DMS 273 (cell line): Measurements from ENCODE around the gene AMHR2.
"Not testable (repeated sequence)": the region's sequence is repeated elsewhere in the genome, so short reads cannot be mapped to it uniquely, and the experiment has no call there.

Experiments
- DNase-seq: peaks from one replicate; lab custom pipeline; 2025; ENCODE audit not compliant: unreplicated experiment; lab: John Stamatoyannopoulos, UW

The AMHR2 gene

DNA sequence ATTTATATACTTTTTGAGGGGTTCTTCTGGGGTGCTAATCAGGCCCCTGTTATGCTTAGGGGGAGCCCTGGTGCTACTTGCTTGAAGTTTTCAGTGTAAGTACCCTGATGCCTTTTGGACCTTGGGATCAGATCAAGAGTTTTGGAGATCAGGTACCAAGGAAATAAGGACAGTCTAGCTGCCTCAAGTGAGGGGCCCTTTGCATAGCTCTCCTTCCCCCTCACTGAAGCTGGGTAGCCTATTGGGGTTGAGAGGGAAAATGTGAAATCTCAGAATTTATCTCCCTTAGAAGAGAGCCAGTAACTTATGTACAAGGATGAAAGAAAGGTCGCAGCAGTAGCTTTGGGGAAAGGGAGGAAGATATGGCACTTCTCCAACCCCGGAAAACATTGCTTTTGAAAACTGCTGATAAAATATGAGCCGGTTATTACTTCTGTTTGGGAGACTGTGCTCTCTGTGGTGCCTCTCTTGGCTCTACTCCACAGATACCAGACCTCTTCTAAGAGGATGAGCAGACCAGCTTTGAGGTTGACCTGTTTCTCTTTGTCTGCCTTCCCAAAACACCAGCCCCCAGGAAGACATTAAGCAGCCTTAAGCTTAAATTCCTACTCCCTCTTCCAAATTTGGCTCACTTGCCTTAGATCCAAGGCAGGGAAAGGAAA lies 8.8 kb upstream of the AMHR2 start:
- DNase-seq, result no peak

DNA sequence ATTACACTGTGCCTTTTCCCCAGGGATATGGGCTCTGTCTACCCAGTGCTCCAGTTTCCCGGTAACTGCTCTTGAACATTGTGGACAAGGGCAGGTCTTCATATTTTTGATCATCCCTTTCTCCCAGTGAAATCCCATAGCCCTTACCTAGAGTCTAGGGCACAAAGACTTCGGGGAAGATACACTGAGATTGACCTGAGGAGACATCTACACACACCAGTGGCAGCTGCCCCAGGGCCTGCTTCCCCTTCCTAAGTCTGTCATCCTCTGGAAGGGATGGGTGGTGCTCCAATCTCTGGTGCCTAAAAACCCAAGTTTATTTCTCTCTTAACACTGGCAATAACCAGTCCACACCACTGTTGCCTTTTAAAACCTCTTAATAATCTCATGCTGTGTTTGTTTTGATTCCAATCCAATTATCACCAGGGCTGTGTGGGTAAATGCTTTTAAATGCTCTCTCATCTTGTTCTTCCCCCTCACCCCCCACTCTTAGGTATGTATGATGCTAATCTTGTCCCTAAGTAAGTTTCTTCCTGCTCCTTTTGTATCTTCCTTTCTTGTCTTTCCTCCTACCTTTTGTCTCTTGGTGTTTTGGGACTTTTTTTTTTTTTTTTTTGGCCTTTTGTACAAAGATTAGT lies 7.8 kb upstream of the AMHR2 start:
- not testable (repeated sequence) for DNase-seq

DNA sequence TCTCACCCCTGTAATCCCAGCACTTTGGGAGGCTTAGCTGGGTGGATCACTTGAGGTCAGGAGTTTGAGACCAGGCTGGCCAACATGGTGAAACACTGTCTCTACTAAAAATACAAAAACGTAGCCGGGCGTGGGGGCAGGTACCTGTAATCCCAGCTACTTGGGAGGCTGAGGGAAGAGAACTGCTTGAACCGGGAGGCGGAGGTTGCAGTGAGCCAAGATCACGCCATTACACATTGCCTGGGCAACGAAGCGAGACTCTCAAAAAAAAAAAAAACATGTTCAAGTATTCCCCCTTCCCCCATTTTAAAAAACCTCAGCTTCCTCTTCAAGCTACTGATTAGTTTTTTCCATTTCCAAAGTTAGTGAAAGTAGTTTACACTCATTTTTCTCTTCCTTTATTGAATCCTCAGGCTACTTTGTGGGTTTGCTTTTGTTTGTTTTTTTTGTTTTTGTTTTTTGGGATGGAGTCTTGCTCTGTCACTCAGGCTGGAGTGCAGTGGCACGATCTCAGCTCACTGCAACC lies 6.3 kb upstream of the AMHR2 start:
- DNase-seq, result not testable (repeated sequence)

DNA sequence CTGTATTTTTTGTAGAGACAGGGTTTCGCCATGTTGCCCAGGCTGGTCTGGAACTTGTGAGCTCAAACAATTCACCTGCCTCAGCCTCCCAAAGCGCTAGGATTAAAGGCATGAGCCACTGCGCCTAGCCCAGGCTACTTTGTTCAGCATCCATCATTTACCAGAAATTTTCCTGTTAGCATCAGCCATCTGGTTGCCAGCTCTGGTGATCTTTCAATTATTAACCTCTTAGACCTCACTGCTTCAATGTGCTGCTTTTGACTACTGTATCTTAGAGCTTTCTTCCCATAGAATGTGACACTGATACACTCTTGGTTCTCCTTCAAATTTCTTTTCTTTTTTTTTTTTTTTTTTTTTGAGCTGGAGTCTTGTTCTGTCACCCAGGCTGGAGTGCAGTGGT lies 5.4 kb upstream of the AMHR2 start:
- no peak for DNase-seq

DNA sequence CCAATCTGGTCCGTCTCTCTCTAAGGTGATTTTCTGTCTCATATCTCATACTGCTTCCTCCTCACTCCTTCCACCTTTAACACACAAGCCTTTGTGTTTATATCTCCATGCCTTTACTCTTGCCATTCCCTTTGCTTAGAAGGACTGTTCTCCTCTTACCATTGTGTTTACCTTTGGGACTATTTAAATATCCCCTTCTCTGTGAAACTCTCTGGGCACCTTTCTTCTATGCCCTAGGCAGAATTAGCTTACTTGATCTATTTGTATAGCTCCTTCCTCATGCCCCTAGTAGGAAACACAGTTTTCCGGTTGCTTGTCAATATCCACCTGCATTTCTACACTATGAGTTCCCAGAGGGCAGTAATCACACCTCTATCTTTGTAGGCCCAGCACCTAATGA lies 3.9 kb upstream of the AMHR2 start:
- DNase-seq, result no peak

DNA sequence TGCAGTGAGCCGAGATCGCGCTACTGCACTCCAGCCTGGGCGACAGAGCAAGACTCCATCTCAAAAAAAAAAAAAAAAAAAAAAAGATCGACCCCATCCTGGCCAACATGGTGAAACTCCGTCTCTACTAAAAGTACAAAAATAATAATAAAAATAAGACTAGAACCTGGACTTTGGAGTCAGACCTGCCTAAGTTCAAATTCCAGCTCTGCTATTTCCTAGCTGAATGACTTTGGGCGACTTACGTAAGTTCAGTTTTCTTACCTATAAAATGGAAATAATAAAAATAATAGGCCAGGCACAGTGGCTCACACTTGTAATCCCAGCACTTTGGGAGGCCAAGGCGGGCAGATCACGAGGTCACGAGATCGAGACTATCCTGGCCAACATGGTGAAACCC lies 1.4 kb upstream of the AMHR2 start:
- not testable (repeated sequence) for DNase-seq

DNA sequence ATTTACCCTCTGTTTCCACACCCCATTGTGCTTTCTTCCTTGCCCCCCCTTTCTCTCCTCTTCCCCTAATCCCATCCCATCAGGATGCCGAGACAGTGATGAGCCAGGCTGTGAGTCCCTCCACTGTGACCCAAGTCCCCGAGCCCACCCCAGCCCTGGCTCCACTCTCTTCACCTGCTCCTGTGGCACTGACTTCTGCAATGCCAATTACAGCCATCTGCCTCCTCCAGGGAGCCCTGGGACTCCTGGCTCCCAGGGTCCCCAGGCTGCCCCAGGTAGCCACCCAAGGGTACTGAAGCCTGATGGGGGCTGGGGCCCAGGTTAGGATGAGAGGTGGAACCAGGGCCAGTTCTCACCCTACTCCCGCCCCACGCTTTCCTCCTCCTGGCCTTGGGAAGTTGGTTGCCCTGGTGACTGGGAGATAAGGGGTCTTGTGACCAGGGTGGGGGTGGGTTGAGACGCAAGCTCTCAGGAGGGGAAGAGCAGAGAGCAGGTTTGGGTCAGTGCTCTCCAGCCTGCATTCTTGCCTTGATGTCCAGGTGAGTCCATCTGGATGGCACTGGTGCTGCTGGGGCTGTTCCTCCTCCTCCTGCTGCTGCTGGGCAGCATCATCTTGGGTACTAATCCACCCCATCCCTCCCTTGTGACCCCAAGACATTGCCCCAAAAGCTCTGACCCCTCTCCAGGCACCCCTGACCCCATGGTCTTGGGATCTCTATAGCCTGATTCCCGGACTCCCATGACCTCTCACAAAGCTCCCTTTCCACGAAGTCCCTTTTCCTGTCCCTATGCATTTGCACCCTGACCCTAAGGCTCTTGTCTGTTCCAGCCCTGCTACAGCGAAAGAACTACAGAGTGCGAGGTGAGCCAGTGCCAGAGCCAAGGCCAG lies 1.2 kb downstream of the AMHR2 start:
- DNase-seq, result no peak

DNA sequence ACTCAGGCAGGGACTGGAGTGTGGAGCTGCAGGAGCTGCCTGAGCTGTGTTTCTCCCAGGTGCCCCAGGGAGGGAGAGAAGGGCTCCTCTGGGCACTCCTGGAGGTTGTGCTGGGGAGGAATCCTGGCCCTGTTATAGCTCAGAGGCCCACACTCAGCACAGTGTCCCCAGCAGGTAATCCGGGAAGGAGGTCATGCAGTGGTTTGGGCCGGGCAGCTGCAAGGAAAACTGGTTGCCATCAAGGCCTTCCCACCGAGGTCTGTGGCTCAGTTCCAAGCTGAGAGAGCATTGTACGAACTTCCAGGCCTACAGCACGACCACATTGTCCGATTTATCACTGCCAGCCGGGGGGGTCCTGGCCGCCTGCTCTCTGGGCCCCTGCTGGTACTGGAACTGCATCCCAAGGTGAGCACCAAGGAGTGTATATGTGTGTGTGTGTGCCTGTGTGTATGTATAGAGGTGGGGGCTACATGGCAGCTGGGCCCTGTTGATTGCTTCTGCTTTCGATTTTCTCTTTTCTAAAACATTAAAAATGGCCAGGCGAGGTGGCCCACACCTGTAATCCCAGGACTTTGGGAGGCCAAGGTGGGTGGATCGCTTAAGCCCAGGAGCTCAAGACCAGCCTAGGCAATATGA lies 2.0 kb downstream of the AMHR2 start:
- no peak for DNase-seq

DNA sequence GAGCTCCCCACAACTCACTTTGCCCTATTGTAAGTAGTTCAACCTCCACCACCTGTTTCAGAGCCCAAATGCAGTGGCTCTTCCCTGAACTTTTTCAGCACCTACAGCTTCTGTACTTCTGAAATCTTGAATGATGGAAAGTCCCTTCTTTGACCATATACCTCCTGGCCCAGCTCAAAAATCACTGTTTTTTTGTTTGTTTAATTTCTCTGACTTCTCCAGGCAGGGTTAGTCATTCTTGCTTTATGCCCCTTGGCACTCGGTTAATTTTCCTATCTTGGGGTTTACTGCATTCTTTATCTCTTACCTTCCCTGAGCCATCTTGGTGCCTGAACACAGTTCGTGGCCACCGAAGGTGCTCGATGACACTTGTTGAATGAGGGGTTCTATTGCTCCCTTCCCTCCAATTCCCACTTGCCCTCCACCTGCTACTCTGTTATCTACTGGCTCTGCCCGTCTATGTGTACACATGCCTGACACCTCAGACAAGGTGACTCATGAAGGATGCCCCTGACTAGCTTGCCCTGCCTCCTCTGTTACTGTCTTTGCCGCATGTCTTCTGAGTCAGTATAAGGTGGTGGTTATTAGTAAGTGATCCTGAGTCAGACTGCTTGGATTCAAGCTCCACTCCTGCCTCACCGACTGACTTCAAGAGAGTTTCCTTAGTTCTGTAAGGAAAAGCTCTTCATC lies 4.4 kb downstream of the AMHR2 start:
- no peak for DNase-seq

DNA sequence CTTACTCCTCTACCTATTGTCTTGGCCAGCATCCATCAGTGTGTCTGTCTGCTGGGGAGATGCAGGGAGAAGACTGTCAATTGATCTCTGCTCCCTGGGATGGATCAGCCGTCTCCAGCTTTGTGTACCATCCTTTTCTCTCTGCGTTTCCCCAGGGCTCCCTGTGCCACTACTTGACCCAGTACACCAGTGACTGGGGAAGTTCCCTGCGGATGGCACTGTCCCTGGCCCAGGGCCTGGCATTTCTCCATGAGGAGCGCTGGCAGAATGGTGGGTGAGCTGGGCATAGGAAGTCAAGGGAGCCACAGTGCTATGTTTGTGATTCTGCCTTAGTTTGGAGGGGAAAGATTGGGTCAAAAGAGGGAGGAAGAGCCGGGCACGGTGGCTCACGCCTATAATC lies 5.1 kb downstream of the AMHR2 start:
- no peak for DNase-seq

DNA sequence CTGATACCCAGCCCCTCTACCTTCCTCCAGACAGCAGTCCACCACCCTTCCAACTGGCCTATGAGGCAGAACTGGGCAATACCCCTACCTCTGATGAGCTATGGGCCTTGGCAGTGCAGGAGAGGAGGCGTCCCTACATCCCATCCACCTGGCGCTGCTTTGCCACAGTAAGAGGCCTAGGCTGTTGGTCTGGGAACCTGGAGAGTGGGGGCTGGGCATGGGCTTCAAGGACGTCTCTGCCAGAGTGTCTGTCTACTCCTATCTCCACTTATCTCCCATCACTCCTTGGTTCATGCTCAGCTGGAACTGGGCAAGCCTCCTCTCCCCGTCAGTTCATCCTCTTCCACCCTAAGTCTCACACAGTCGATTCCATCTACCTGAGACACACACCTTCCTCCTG lies 6.5 kb downstream of the AMHR2 start:
- no peak for DNase-seq

DNA sequence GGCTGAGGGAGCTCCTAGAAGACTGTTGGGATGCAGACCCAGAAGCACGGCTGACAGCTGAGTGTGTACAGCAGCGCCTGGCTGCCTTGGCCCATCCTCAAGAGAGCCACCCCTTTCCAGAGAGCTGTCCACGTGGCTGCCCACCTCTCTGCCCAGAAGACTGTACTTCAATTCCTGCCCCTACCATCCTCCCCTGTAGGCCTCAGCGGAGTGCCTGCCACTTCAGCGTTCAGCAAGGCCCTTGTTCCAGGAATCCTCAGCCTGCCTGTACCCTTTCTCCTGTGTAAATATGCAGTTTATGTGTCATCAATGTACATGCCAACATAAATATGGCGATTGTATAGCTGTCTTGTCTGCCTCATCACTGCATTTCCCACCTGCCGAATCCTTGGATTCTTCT lies 7.5 kb downstream of the AMHR2 start:
- no peak for DNase-seq

DNA sequence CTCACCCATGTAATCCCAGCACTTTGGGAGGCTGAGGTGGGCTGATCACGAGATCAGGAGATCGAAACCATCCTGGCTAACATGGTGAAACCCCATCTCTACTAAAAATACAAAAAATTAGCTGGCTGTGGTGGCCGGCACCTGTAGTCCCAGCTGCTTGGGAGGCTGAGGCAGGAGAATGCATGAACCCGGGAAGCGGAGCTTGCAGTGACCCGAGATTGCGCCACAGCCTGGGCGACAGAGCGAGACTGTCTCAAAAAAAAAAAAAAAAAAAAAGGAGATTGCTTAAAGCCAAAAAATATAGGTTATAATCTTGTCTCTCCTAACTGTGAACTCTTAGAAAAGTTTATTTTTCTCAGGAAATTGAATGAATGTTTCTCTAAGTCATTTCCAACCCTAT lies 11.7 kb downstream of the AMHR2 start:
- DNase-seq, result not testable (repeated sequence)

DNA sequence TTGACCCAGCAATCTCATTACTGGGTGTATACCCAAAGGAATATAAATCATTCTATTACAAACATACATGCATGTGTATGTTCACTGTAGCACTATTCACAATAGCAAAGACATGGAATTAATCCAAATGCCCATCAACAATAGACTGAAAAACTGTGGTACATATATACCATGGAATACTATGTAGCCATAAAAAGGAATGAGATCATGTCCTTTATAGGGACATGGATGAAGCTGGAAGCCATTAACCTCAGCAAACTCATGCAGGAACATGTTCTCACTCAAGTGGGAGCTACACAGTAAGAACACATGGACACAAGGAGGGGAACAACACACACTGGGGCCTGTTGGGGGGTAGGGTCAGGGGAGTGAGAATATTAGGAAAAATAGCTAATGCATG lies 15.9 kb downstream of the AMHR2 start:
- DNase-seq, result not testable (repeated sequence)

DNA sequence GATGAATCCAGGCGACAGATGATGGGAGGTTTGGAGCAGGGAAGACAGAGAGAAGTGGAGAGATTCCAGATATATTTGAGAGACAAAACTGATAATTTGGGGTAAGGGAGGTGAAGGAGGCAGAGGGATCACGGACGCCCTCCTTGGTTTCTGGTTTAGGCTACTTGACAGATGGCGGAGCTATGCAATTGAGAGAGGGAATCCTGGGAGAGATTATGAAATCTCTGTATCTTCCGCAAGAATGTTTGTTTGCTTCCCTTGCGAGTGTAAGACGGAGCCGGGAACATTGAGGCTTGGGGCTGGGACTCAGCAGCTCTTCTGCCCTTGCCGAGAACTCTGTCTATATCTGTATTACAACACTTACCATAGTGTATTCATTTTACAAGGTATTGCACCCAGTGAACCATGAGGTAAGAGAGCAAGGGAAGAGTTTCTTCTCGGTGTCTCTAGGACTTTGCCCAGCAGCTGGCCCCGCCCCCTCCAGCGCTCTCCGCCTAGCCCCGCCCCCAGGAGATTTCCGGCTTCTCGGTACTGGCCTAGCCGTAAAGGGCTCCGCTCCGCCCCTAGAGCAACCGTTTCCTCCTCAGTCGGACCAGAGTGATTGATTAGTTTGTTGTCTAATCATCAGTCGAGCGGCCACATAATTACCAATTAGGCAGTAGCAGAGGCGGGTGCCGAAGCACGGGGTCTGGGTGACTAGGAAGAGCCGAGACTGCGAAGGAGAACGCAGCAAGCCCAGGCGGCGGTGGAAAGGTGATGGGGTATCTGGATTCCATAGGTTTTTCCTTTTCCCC lies 17.6 kb downstream of the AMHR2 start, which contains the start of gene PRR13:
PRR13 (plus strand) TSS at position 695 of the 794 bp plus-strand sequence. CDS start 981 bp downstream, outside the sequence.
- peak; percentile 99 for DNase-seq

DNA sequence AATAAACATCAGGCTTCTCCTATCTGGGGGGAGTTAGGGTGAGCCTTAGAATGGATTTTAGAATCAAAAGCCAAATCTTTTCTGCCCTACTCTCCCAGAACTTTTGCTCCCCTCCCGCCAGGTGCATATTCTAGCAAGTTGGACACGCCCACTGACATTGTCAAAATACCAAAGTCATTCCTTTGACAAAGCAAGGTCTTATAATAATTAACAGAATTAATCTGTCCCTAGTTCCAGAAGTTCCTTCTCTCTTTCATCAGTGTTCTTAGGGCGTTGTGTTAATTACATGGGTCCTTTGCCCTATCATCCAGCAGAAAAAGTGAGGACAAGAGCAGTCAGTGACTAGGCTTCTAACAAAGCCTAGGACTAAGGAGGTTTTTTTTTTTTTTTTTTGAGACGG lies 20.3 kb downstream of the AMHR2 start:
- DNase-seq, result no peak

DNA sequence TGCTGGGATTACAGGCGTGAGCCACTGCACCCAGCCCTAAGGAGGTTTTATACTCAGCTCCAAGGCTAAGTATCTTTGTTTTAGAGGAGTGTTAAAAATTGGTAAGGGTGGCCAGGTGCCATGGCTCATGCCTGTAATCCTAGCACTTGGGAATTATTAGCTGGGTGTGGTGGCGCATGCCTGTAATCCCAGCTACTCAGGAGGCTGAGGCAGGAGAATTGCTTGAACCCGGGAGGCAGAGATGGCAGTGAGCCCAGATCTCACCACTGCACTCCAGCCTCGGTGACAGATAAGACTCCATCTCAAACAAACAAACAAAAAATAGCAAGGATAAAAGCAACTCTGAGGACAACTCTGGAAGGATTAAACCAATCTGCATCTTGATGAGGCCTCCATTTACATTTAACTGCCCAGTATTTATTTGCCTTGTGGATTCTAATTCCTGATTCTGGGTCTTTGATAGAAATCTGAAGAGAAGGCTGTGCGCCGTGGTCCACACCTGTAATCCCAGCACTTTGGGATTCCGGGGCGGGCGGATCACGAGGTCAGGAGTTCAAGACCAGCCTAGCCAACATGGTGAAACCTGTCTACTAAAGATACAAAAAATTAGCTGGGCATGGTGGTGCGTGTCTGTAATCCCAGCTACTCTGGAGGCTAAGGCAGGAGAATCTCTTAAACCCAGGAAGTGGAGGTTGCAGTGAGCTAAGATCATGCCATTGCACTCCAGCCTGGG lies 21.1 kb downstream of the AMHR2 start:
- not testable (repeated sequence) for DNase-seq

DNA sequence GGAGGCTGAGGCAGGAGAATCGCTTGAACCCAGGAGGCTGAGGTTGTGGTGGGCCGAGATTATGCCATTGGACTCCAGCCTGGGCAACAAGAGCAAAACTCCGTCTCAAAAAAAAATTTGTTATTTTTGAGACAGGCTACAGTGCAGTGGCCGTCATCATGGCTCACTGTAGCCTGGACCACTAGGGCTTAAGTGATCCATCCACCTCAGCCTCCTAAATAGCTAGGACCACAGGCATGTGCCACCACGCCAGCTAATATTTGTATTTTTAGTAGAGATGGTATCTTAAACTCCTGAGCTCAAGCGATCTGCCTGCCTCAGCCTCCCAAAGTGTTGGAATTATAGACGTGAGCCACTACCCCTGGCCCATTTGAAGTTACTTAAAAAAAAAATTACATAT lies 27.3 kb downstream of the AMHR2 start:
- no peak for DNase-seq

DNA sequence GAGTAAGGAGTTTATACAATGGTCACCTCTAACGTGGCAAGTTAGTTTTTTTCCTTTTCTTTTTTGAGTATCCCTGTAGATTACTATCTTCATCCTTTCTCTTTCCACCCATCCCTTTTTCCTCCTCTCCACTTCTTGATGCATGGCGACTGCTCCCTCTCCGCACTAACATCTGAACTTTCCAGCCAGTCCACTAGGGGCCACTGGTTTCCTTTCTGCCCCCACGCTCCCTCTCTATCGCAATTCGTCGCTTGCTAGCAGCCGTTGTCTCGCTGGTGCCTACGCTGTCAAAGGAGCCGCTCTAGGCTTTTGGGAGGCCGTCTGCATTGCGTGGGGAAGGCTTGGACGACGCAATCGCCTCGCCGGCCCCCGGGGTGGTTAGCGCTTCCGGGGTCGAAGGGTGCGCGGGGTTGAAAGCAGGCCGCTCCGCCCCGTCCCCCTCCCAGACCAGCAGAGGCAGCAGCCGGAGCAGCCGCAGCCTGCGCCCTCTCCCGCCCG lies 28.1 kb downstream of the AMHR2 start, which contains the start of gene PCBP2:
PCBP2 (plus strand) TSS at position 442 of the 498 bp plus-strand sequence. CDS start 2,699 bp downstream, outside the sequence.
- DNase-seq, result peak; percentile 98
